IMR-90 (cell line): ENCODE measurements around the gene PGA3. TPM values are rescaled to one million over a fixed set of nuclear protein-coding genes. Genes with fewer than 3 reads are reported as not detected.

Source experiments
- ATAC-seq: fragments of 200-7000 bp; cut with Tn5 transposase; 2 replicates; pipeline ENCODE4 v1.9.1; 2020; ENCODE audit warnings: low read depth, mild to moderate bottlenecking, moderate library complexity
- BruUV-seq: library from RNA; stranded (reverse); fragments of 400-500 nt; replicated peaks from 2 replicates; lab custom pipeline; 2021; lab: Mats Ljungman, UMichigan
- CTCF ChIA-PET: fragments of 300-600 bp; formaldehyde crosslinking; extraction: SDS; loops from one replicate; lab custom pipeline; 2021; ENCODE audit warnings: antibody characterized with exemption; lab: Yijun Ruan, JAX
- POLR2A ChIA-PET: fragments of 300-600 bp; sonication (Branson Sonifier 250); formaldehyde crosslinking; loops from one replicate; lab custom pipeline; 2022; ENCODE audit warnings: antibody characterized with exemption; ENCODE audit not compliant: unreplicated experiment; lab: Charles Lee
- DNase-seq: peaks from one replicate; pipeline ENCODE4 v3.0.0; 2013
- H2AFZ ChIP-seq: replicated peaks from 2 replicates; pipeline ENCODE3; 2013; ENCODE audit warnings: low read length, mild to moderate bottlenecking; ENCODE audit not compliant: poor library complexity
- H2AK5ac ChIP-seq: 2 replicates; pipeline ENCODE4 v1.6.1; 2013; ENCODE audit warnings: low read depth, low read length, inconsistent platforms
- H2AK9ac ChIP-seq: replicated peaks from 2 replicates; pipeline ENCODE3; 2013; ENCODE audit warnings: mild to moderate bottlenecking, low read depth, low read length, moderate library complexity; ENCODE audit not compliant: poor library complexity
- H2BK120ac ChIP-seq: 2 replicates; pipeline ENCODE4 v1.6.1; 2013; ENCODE audit warnings: low read depth, low read length, inconsistent platforms
- H2BK15ac ChIP-seq: 3 replicates; pipeline ENCODE4 v1.6.1; 2013; ENCODE audit warnings: low read depth, low read length, inconsistent platforms
- H2BK20ac ChIP-seq: 2 replicates; pipeline ENCODE4 v1.6.1; 2013; ENCODE audit warnings: low read depth, mild to moderate bottlenecking, inconsistent platforms, low read length, moderate library complexity
- H2BK5ac ChIP-seq: 2 replicates; pipeline ENCODE4 v1.6.1; 2013; ENCODE audit warnings: mild to moderate bottlenecking, low read depth, low read length, inconsistent platforms; ENCODE audit not compliant: poor library complexity, severe bottlenecking
- H3K14ac ChIP-seq: replicated peaks from 2 replicates; pipeline ENCODE4 v1.6.1; 2013; ENCODE audit warnings: low read depth, low read length, inconsistent platforms
- H3K18ac ChIP-seq: 2 replicates; pipeline ENCODE4 v1.6.1; 2013; ENCODE audit warnings: low read depth, low read length, control low read depth
- H3K23ac ChIP-seq: 2 replicates; pipeline ENCODE4 v1.6.1; 2013; ENCODE audit warnings: low read depth, low read length, inconsistent platforms
- H3K27ac ChIP-seq: 2 replicates; pipeline ENCODE4 v1.5.1; 2013; ENCODE audit warnings: mild to moderate bottlenecking, control low read depth, low read length; ENCODE audit not compliant: insufficient read depth
- H3K27me3 ChIP-seq: 2 replicates; pipeline ENCODE4 v1.6.1; 2013; ENCODE audit warnings: low read length; ENCODE audit not compliant: control insufficient read depth, insufficient read depth
- H3K36me3 ChIP-seq: 2 replicates; pipeline ENCODE4 v1.6.1; 2013; ENCODE audit warnings: low read length, mixed read lengths; ENCODE audit not compliant: control insufficient read depth, insufficient read depth
- H3K4ac ChIP-seq: 2 replicates; pipeline ENCODE4 v1.6.1; 2013; ENCODE audit warnings: low read depth, low read length, inconsistent platforms
- H3K4me1 ChIP-seq: 2 replicates; pipeline ENCODE4 v1.6.1; 2013; ENCODE audit warnings: low read length, mixed read lengths; ENCODE audit not compliant: control insufficient read depth, insufficient read depth
- H3K4me2 ChIP-seq: 2 replicates; pipeline ENCODE4 v1.6.1; 2013; ENCODE audit warnings: low read depth, mild to moderate bottlenecking, control low read depth, low read length, moderate library complexity
- H3K4me3 ChIP-seq: 2 replicates; pipeline ENCODE4 v1.5.1; 2013; ENCODE audit warnings: low read depth, mild to moderate bottlenecking, control low read depth, low read length, moderate library complexity; ENCODE audit not compliant: insufficient read depth
- H3K56ac ChIP-seq: 2 replicates; pipeline ENCODE4 v1.6.1; 2013; ENCODE audit warnings: low read length, inconsistent platforms; ENCODE audit not compliant: insufficient read depth; ENCODE audit errors: extremely low read depth
- H3K79me1 ChIP-seq, 2 experiments: 2 replicates each; pipeline ENCODE4 v1.6.1; 2013; ENCODE audit warnings: low read length in 2 of 2, inconsistent platforms in 1 of 2, low read depth in 1 of 2
- H3K9ac ChIP-seq: 2 replicates; pipeline ENCODE4 v1.6.1; 2013; ENCODE audit warnings: low read depth, low read length, control low read depth
- H3K9me1 ChIP-seq: 2 replicates; pipeline ENCODE4 v1.6.1; 2013; ENCODE audit warnings: low read length, inconsistent platforms; ENCODE audit not compliant: insufficient read depth
- H3K9me3 ChIP-seq: 2 replicates; pipeline ENCODE4 v1.6.1; 2013; ENCODE audit warnings: low read length; ENCODE audit not compliant: control insufficient read depth, insufficient read depth
- H4K20me1 ChIP-seq: 2 replicates; pipeline ENCODE4 v1.6.1; 2013; ENCODE audit warnings: low read length, inconsistent platforms; ENCODE audit not compliant: insufficient read depth
- H4K5ac ChIP-seq: 2 replicates; pipeline ENCODE4 v1.6.1; 2013; ENCODE audit warnings: mild to moderate bottlenecking, low read depth, low read length, control low read depth
- H4K8ac ChIP-seq, 2 experiments: 2 replicates each; pipeline ENCODE4 v1.6.1; 2013; ENCODE audit warnings: low read depth in 2 of 2, low read length in 2 of 2, control low read depth in 1 of 2, inconsistent platforms in 1 of 2
- H4K91ac ChIP-seq: 2 replicates; pipeline ENCODE4 v1.6.1; 2013; ENCODE audit warnings: low read depth, low read length, inconsistent platforms; ENCODE audit not compliant: insufficient read depth
- BHLHE40 ChIP-seq: fragments of 150-350 bp; IDR thresholded peaks from 2 replicates; pipeline ENCODE4 v1.6.1; 2016; ENCODE audit warnings: mild to moderate bottlenecking, low read depth, low read length
- CEBPB ChIP-seq: IDR thresholded peaks from 2 replicates; pipeline ENCODE4 v1.6.1; 2012; ENCODE audit warnings: low read depth, low read length, improper control_type of control experiment
- CHD1 ChIP-seq: IDR thresholded peaks from 2 replicates; pipeline ENCODE4 v1.6.1; 2012; ENCODE audit warnings: low read depth, low read length, improper control_type of control experiment
- CTCF ChIP-seq: conservative IDR thresholded peaks from 2 replicates; pipeline ENCODE4 v1.5.1; 2012; ENCODE audit warnings: mild to moderate bottlenecking, low read depth, low read length, improper control_type of control experiment
- ELK1 ChIP-seq: fragments of 150-350 bp; IDR thresholded peaks from 2 replicates; pipeline ENCODE4 v1.6.1; 2016; ENCODE audit warnings: low read depth, mild to moderate bottlenecking, low read length, moderate library complexity, borderline replicate concordance
- FOS ChIP-seq: fragments of 150-350 bp; IDR thresholded peaks from 2 replicates; pipeline ENCODE4 v1.6.1; 2016; ENCODE audit warnings: low read depth, low read length
- NFE2L2 ChIP-seq: fragments of 150-350 bp; IDR thresholded peaks from 2 replicates; pipeline ENCODE4 v1.6.1; 2016; ENCODE audit warnings: low read depth, mild to moderate bottlenecking, low read length
- RAD21 ChIP-seq: IDR thresholded peaks from 2 replicates; pipeline ENCODE4 v1.6.1; 2012; ENCODE audit warnings: low read length, improper control_type of control experiment
- SMC3 ChIP-seq: fragments of 150-350 bp; IDR thresholded peaks from 2 replicates; pipeline ENCODE4 v1.6.1; 2016; ENCODE audit warnings: low read depth, mild to moderate bottlenecking, antibody characterized with exemption, low read length, moderate library complexity
- WGBS, 2 experiments: methylation state at CpG; one replicate each; pipeline versions ENCODE4 v1.1.5 to v1.1.7; 2013; ENCODE audit warnings: missing lambda C conversion rate in 2 of 2; ENCODE audit not compliant: insufficient read length in 1 of 2; ENCODE audit errors: extremely low coverage in 2 of 2; 5-methylcytosine and 5-hydroxymethylcytosine counted together
- dilution Hi-C: fragments of 300-500 bp; cut with HindIII; formaldehyde crosslinking; loops from one replicate; pipeline ENCODE4 v1.14.3; 2018; ENCODE audit warnings: low sequenced_read_pairs; ENCODE audit not compliant: unreplicated experiment
- in situ Hi-C: fragments of 300-500 bp; cut with MboI; formaldehyde crosslinking; loops from 3 replicates; pipeline ENCODE4 v1.14.3; 2019; ENCODE audit warnings: low sequenced_read_pairs, inconsistent platforms, mixed read lengths
- intact Hi-C: fragments of 100-400 bp; cut with micrococcal nuclease; formaldehyde crosslinking; loops from 2 replicates; pipeline ENCODE4 v1.10.0; 2022
- polyA plus RNA-seq, 3 experiments: library from polyadenylated mRNA; depleted of rRNA; stranded (reverse); fragments of >200 nt; gene quantifications; 2 replicates each; pipeline ENCODE4 v1.2.3, GENCODE V29; 2012; ENCODE audit warnings: low replicate concordance in 1 of 3
- total RNA-seq: library from RNA; depleted of rRNA; stranded (reverse); fragments of >200 nt; gene quantifications from 2 replicates; pipeline ENCODE4 v1.2.3, GENCODE V29; 2012

Gene PGA3
- total and polyA plus RNA-seq, 2 of the 4 experiments (the other 2 are of a cell fraction) = 0.18 TPM; not detected in 1

- Histone ChIP-seq H3K79me1 (no peaks in the 10 kb centered on the region), H3K4me2 (no peak overlapping the region), H2BK20ac (no peak overlapping the region), H4K20me1 (no peaks in the 10 kb centered on the region), H3K4me1 (no peaks in the 10 kb centered on the region), H2AFZ (no peak overlapping the region), H3K36me3 (no peaks in the 10 kb centered on the region), H2BK120ac (no peak overlapping the region), H2AK5ac (no peak overlapping the region), H2BK5ac (no peak overlapping the region), H3K9me3 (peaks cover 1% of the 10 kb centered on the region; the same call in 1 of the 2 replicates), H2AK9ac (no peak overlapping the region), H3K18ac (no peak overlapping the region), H4K91ac (no peak overlapping the region), H3K9me1 (no peaks in the 10 kb centered on the region), H3K27me3 (peaks cover 10% of the 10 kb centered on the region), H3K9ac (no peak overlapping the region), H2BK15ac (no peak overlapping the region), H4K5ac (no peak overlapping the region), H4K8ac (no peak overlapping the region), H3K27ac (no peak overlapping the region), H3K4me3 (no peak overlapping the region), H3K23ac (no peak overlapping the region), H3K14ac (no peak overlapping the region), H3K56ac (no peak overlapping the region), H3K4ac (no peak overlapping the region)
- TF ChIP-seq NFE2L2 (no peak), BHLHE40 (no peak), CTCF (no peak), CHD1 (no peak), CEBPB (no peak), FOS (no peak), RAD21 (no peak), SMC3 (no peak), ELK1 (no peak)
- no TSS peak for BruUV-seq
- dilution Hi-C loops (no loop called here), intact Hi-C loops (no loop called here), in situ Hi-C loops (loop anchor here (5.0 kb wide), 2 partner anchors 63 to 67 kb away; no protein-coding TSS in a partner anchor)
- POLR2A ChIA-PET = interaction anchor here (0.7 kb wide), 1 partner anchor 158 kb away, joined by 4 read pairs; no protein-coding TSS in a partner anchor
- DNase-seq = no peak
- CTCF ChIA-PET = no interaction called here
- WGBS, 2 experiments = 83% methylated on average over 7 of the region's 8 CpGs; no CpG with 5 or more reads in 1 of the 2 experiments
- ATAC-seq = no peak
Observed at GRCh38 chr11:61189933-61190332, 13.4 kb upstream of the PGA3 start.
